GM21526 (cell line): ENCODE results near the gene OR7D2.

Source experiments
- ATAC-seq: cut with Tn5 transposase; IDR thresholded peaks from one replicate; pipeline ENCODE4 v1.9.1; 2021; ENCODE audit warnings: moderate library complexity; ENCODE audit not compliant: unreplicated experiment, low FRiP score

OR7D2 gene

GRCh38 chr19:9178901-9179300 lies at the start of gene OR7D2:
OR7D2 (plus strand) TSS chr19:9178979; CDS start chr19:9185782, 6,803 bp downstream.
- ATAC-seq, result no peak

- ATAC-seq, result no peak
Measured at GRCh38 chr19:9130965-9131364, 47.8 kb upstream of the OR7D2 start.

- ATAC-seq, result no peak
Measured at GRCh38 chr19:9132422-9132821, 46.4 kb upstream of the OR7D2 start.

GRCh38 chr19:9139609-9140158 lies 39.1 kb upstream of the OR7D2 start:
- peak; percentile 24 for ATAC-seq

- ATAC-seq, result peak; percentile 90
Measured at GRCh38 chr19:9140159-9140874, 38.5 kb upstream of the OR7D2 start, which contains the start of gene ZNF317. ZNF317 (plus strand) TSS chr19:9140397; CDS start chr19:9156017, 15,620 bp downstream.

- ATAC-seq, result no peak
Measured at GRCh38 chr19:9144920-9145319, 33.9 kb upstream of the OR7D2 start.

- no peak for ATAC-seq
Measured at GRCh38 chr19:9146882-9147281, 31.9 kb upstream of the OR7D2 start.

- ATAC-seq, result no peak
Measured at GRCh38 chr19:9148697-9149096, 30.1 kb upstream of the OR7D2 start.

GRCh38 chr19:9149997-9150396 lies 28.8 kb upstream of the OR7D2 start:
- ATAC-seq, result no peak

GRCh38 chr19:9150650-9151049 lies 28.1 kb upstream of the OR7D2 start:
- no peak for ATAC-seq

- ATAC-seq, result no peak
Measured at GRCh38 chr19:9151367-9151766, 27.4 kb upstream of the OR7D2 start.

- no peak for ATAC-seq
Measured at GRCh38 chr19:9155591-9155990, 23.2 kb upstream of the OR7D2 start.

GRCh38 chr19:9156304-9156703 lies 22.5 kb upstream of the OR7D2 start:
- ATAC-seq, result no peak

GRCh38 chr19:9159891-9160290 lies 18.9 kb upstream of the OR7D2 start:
- ATAC-seq, result no peak

- ATAC-seq, result no peak
Measured at GRCh38 chr19:9161427-9161826, 17.4 kb upstream of the OR7D2 start.

GRCh38 chr19:9165261-9165660 lies 13.5 kb upstream of the OR7D2 start:
- ATAC-seq, result no peak

- ATAC-seq, result no peak
Measured at GRCh38 chr19:9166846-9167245, 11.9 kb upstream of the OR7D2 start.

- no peak for ATAC-seq
Measured at GRCh38 chr19:9171393-9171991, 7.3 kb upstream of the OR7D2 start.

GRCh38 chr19:9175326-9175725 lies 3.5 kb upstream of the OR7D2 start:
- ATAC-seq, result no peak

GRCh38 chr19:9183000-9183399 lies 4.2 kb downstream of the OR7D2 start:
- no peak for ATAC-seq

- no peak for ATAC-seq
Measured at GRCh38 chr19:9187191-9187590, 8.4 kb downstream of the OR7D2 start.

- ATAC-seq, result no peak
Measured at GRCh38 chr19:9189535-9189934, 10.8 kb downstream of the OR7D2 start.
